Heart left ventricle (tissue), 16 donors: ENCODE measurements around the gene CARD14. TPM values are rescaled to one million over a fixed set of nuclear protein-coding genes. Genes with fewer than 3 reads are reported as not detected.

Source experiments
- ATAC-seq, 4 donors: fragments of 200-7000 bp; cut with Tn5 transposase; one replicate each; pipeline ENCODE4 v1.9.1; 2020 to 2022; ENCODE audit warnings: moderate library complexity in 4 of 4, mild to moderate bottlenecking in 3 of 4, moderate number of reproducible peaks in 1 of 4
- DNase-seq, 5 donors: peaks; one replicate each; pipeline ENCODE4 v3.0.0-alpha.2; 2020
- H3K27ac ChIP-seq, 12 donors: fragments of 200-600 bp; sonication (generic) in 4 of 12; one replicate each; pipeline versions ENCODE4 v1.5.0 to v1.8.0; 2016 to 2022; ENCODE audit warnings: mild to moderate bottlenecking in 2 of 12
- H3K27me3 ChIP-seq, 9 donors: fragments of 200-600 bp; sonication (generic) in 2 of 9; one replicate each; pipeline versions ENCODE4 v1.5.1 to v1.8.0; 2016 to 2022; ENCODE audit warnings: mild to moderate bottlenecking in 3 of 9
- H3K36me3 ChIP-seq, 9 donors: fragments of 200-600 bp; sonication (generic) in 2 of 9; one replicate each; pipeline versions ENCODE4 v1.5.0 to v1.8.0; 2018 to 2022; ENCODE audit warnings: mild to moderate bottlenecking in 2 of 9
- H3K4me1 ChIP-seq, 12 donors: fragments of 200-600 bp; sonication (generic) in 4 of 12; one replicate each; pipeline versions ENCODE4 v1.5.0 to v1.8.0; 2016 to 2022; ENCODE audit warnings: mild to moderate bottlenecking in 3 of 12
- H3K4me3 ChIP-seq, 12 donors: fragments of 200-600 bp; sonication (generic) in 4 of 12; one replicate each; pipeline versions ENCODE4 v1.5.0 to v1.8.0; 2017 to 2022; ENCODE audit warnings: mild to moderate bottlenecking in 9 of 12, moderate library complexity in 4 of 12
- H3K9me3 ChIP-seq, 12 donors: fragments of 200-600 bp; sonication (generic) in 4 of 12; one replicate each; pipeline versions ENCODE4 v1.5.0 to v1.8.0; 2016 to 2022; ENCODE audit warnings: mild to moderate bottlenecking in 1 of 12
- POLR2A ChIP-seq, 2 donors: fragments of 450-650 bp; IDR thresholded peaks; one replicate each; pipeline ENCODE4 v1.6.1; 2017; ENCODE audit warnings: antibody characterized with exemption in 2 of 2, mild to moderate bottlenecking in 2 of 2, moderate library complexity in 2 of 2
- WGBS, 4 donors: extraction: QIAGEN DNeasy Blood & Tissue Kit in 2 of 4; methylation state at CpG; one replicate each; pipeline versions ENCODE4 v1.1.5 to v1.1.7; 2013 to 2018; 5-methylcytosine and 5-hydroxymethylcytosine counted together
- intact Hi-C, 10 donors: fragments of 100-400 bp; cut with DNase I; formaldehyde crosslinking; loops; one replicate each; pipeline versions ENCODE4 v1.11.1 to v1.14.2; 2022
- long read RNA-seq, 3 donors: library from polyadenylated mRNA; unstranded; transcript quantifications; one replicate each; pipeline ENCODE4 v2.0.0, GENCODE V29; 2020 to 2021
- polyA plus RNA-seq, 2 donors: library from polyadenylated mRNA; stranded (reverse); fragments of 200-250 nt; gene quantifications; one replicate each; pipeline ENCODE4 v1.2.3, GENCODE V29; 2013
- total RNA-seq, 9 donors: library from RNA; depleted of rRNA in 2 of 9; stranded (reverse); fragments of >200 nt in 2 of 9; fragmentation: NEBNext Ultra II Directional in 3 of 9; extraction: Animal tissue kit (Norgen Biotek cat#: 25700) in 3 of 9; gene quantifications; one replicate each; pipeline versions ENCODE4 v1.1.0 to v1.2.4, GENCODE V29; 2016 to 2023
- TF ChIP-seq, protein P1 (sequence below), 12 donors: fragments of 200-600 bp; sonication (generic) in 4 of 12; IDR thresholded peaks; one replicate each; pipeline versions ENCODE4 v1.5.0 to v1.8.0; 2018 to 2022; ENCODE audit warnings: antibody characterized with exemption in 12 of 12, mild to moderate bottlenecking in 5 of 12
- donor health status: ischemic (EF 13 %, LVEDD 7.1; RV severe dilation, severe dysfunction).
- donor health status: healthy with polysubstance abuse.
- donor health status: DM: no; HTN: yes; CAD: no.
- donor health status: DM: no; HTN: no; CAD: no.
- donor health status: ischemic (EF 25% LVEDD 6.9; RV normal size, moderate dysfunction).
- donor health status: ischemic (EF 25% LVEDD 5.7; RV mildly dilated, moderate dysfunction).
- donor health status: healthy.
- donor health status: DM: yes; HTN: yes; CAD: no.
- donor health status: ischemic (EF 35%, LVEDD 5.7; RV mildly dilated, moderate dysfunction).
- donor health status: nonischemic (EF 11% LVEDD 7.7; RV severe dilation, severe dysfunction).
- donor health status: DM: yes; HTN: yes; CAD: no.
- donor health status: PGD.
- donor health status: ischemic (EF 29% LVEDD 5.4; RV normal size, mild dysfunction).
- donor health status: nonischemic (EF 23%, LVEDD 6.1; RV moderate dilation, normal function).

Gene CARD14
- total RNA-seq (under 1 TPM in 4 of 9 donors, not detected in 5; 0.18 to 0.44 (median 0.19) TPM), polyA plus RNA-seq (under 1 TPM; 0.11 to 0.19 TPM)
- long read RNA-seq, donor 1, partial matches to known transcripts, result 0 of 3 reads
- long read RNA-seq, donor 1, other reads (novel, unspliced or antisense), result 3 of 3 reads
- long read RNA-seq, donor 2, result 0 reads
- long read RNA-seq, donor 3, partial matches to known transcripts, result 0 of 1 reads
- long read RNA-seq, donor 3, other reads (novel, unspliced or antisense), result 1 of 1 reads

DNA sequence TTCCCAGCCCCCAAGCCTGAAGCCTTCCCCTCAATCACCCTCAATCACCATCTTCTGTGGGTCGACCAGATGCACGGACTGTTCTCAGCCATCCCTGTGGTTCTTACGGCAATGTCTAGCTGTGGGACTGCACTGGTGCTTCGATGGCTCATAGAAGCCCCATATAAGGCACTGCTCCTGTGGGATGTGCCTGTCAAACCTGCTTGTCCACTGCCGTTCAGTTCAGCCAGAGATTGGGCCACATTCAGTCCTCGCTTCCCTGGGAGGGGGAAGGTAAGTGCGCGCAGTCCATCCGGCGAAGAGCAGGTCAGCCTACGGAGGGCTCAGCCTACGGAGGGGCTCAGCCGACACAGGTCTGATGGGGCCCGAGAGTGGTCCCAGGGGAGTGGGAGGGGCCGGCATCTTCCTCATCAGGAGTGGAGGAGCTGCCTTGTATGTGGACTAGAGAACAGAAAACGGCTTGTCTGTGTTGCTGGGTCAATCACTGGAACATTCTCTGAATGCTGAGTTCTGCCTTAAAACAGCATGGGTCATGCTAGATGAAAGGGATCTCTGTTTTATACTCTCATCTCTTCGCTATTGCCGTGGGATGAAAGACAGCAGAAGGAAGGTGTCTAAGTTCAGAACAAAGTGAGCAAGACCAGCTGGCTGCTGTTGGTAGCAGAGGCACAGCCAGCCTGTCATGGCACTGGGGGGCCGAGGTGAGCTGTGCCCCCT is at the start of gene CARD14:
Gene CARD14 (plus strand): TSS at position 247 of the 717 bp plus-strand sequence. CDS start 11,409 bp downstream, outside the sequence.
- no peak for TF ChIP-seq POLR2A (IDR thresholded peaks at IDR 0.05)
- TF ChIP-seq, protein P1, sequence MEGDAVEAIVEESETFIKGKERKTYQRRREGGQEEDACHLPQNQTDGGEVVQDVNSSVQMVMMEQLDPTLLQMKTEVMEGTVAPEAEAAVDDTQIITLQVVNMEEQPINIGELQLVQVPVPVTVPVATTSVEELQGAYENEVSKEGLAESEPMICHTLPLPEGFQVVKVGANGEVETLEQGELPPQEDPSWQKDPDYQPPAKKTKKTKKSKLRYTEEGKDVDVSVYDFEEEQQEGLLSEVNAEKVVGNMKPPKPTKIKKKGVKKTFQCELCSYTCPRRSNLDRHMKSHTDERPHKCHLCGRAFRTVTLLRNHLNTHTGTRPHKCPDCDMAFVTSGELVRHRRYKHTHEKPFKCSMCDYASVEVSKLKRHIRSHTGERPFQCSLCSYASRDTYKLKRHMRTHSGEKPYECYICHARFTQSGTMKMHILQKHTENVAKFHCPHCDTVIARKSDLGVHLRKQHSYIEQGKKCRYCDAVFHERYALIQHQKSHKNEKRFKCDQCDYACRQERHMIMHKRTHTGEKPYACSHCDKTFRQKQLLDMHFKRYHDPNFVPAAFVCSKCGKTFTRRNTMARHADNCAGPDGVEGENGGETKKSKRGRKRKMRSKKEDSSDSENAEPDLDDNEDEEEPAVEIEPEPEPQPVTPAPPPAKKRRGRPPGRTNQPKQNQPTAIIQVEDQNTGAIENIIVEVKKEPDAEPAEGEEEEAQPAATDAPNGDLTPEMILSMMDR (IDR thresholded peaks at IDR 0.05), result no peak
- Histone ChIP-seq H3K4me1 (no peaks in the 10 kb centered on the region), H3K9me3 (no peaks in the 10 kb centered on the region), H3K4me3 (no peak within 1 kb of the TSS), H3K27ac (no peak within 1 kb of the TSS), H3K36me3 (no peaks in the 10 kb centered on the region), H3K27me3 (peaks cover 0 to 4% (median 0%) of the 10 kb centered on the region in 9 donors)
- ATAC-seq, result no peak
- no peak for DNase-seq
- 69 to 74% (median 70%) methylated on average over 19 of the region's 19 CpGs for WGBS, 4 donors
- intact Hi-C loops, result no loop called here

GRCh38 chr17:80122026-80122575 is 47.7 kb upstream of the CARD14 start:
- TF ChIP-seq POLR2A (IDR thresholded peaks at IDR 0.05), result no peak
- TF ChIP-seq, protein P1 (IDR thresholded peaks at IDR 0.05), result no peak
- no peak for DNase-seq
- Histone ChIP-seq H3K27ac (no peak overlapping the region), H3K27me3 (no peaks in the 10 kb centered on the region), H3K9me3 (no peaks in the 10 kb centered on the region), H3K4me3 (no peak overlapping the region), H3K4me1 (no peaks in the 10 kb centered on the region), H3K36me3 (peaks cover 0 to 14% (median 0%) of the 10 kb centered on the region in 9 donors)
- intact Hi-C loops, result no loop called here
- ATAC-seq, result no peak
- 84 to 91% (median 87%) methylated on average over 14 to 17 of the region's 17 CpGs for WGBS, 4 donors

DNA sequence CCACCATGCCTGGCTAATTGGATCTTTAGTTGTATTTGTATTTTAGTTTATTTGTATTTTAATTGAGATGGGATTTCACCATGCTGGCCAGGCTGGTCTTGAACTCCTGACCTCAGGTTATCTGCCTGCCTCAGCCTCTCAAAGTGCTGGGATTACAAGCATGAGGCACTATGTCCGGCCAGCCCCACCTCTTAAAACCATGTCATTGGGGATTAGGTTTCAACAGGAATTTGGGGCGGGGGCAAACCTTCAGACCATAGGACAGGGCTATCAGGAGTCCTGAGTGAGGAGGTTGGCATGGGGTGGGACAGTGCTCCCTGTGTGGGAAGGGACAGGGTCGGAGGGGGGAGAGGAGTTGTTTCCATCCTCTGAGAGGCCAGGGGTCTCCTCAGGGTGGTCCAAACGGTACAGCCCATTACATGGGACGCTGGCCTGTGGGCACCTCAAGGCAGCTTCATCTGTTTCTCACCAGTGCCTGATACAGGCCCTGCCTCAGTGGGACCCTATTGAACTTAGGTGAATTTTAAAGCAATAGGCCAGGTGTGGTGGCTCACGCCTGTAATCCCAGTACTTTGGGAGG is 46.8 kb upstream of the CARD14 start:
- H3K4me3 ChIP-seq, result no peak overlapping the region
- TF ChIP-seq, protein P1 (IDR thresholded peaks at IDR 0.05), result no peak
- no peak for TF ChIP-seq POLR2A (IDR thresholded peaks at IDR 0.05)
- H3K36me3 ChIP-seq, result peaks cover 0 to 14% (median 0%) of the 10 kb centered on the region in 9 donors
- intact Hi-C loops, result no loop called here
- H3K27me3 ChIP-seq, result no peaks in the 10 kb centered on the region
- DNase-seq (no peak), ATAC-seq (no peak)
- 78 to 91% (median 89%) methylated on average over 5 to 6 of the region's 6 CpGs for WGBS, 4 donors
- no peak overlapping the region for H3K27ac ChIP-seq
- no peaks in the 10 kb centered on the region for H3K4me1 ChIP-seq
- no peaks in the 10 kb centered on the region for H3K9me3 ChIP-seq

GRCh38 chr17:80123791-80124190 is 46.0 kb upstream of the CARD14 start:
- no peak overlapping the region for H3K4me3 ChIP-seq
- H3K27me3 ChIP-seq, result no peaks in the 10 kb centered on the region
- H3K27ac ChIP-seq, result no peak overlapping the region
- DNase-seq (no peak), ATAC-seq (no peak)
- intact Hi-C loops, result no loop called here
- TF ChIP-seq POLR2A (IDR thresholded peaks at IDR 0.05), result no peak
- TF ChIP-seq, protein P1 (IDR thresholded peaks at IDR 0.05), result no peak
- no peaks in the 10 kb centered on the region for H3K4me1 ChIP-seq
- 83 to 88% (median 86%) methylated on average over 13 to 15 of the region's 15 CpGs for WGBS, 4 donors
- peaks cover 0 to 8% (median 0%) of the 10 kb centered on the region in 9 donors for H3K36me3 ChIP-seq
- no peaks in the 10 kb centered on the region for H3K9me3 ChIP-seq
